Measurements from ENCODE around the gene CDK19. TPM values are rescaled to one million over a fixed set of nuclear protein-coding genes. Genes with fewer than 3 reads are reported as not detected.
A peak's percentile ranks its signal among the peaks of the same experiment; 100 is the strongest.

The CDK19 gene
- total RNA-seq, 1 donor: 15.6 TPM

DNA sequence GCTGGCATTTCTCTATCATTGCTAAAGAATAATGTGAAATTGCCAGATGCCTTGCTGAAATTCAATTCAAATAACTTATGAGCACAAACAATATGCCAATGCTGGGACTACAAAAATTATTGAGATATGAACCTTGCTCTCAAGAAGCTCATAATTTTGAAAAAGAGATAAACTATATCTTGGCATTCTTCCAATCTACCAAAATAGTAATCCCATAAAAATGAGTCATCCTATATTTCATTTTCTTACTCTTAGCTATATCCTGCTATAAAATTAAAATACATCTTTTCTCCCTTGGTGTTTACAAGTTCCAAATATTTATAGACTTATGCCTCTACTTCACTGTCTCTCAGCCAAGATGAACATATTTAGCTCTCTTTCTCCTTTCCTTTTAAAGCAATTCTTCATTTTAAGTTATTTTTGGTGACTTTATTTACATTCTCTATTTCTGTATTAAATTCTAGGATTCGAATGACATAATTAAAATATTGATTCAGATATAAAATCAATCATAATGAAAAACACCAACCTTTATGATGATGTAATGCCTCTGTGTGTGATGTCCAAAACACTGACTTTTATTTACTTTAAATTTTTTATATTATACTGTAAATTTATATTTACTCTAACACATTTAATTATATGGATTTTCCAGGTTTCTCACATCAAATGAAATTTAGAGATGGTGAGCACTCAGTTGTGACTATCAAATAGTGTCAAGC lies 152.6 kb downstream of the CDK19 start:
- H3K4me1 ChIP-seq (ENCODE audit: insufficient read depth, low read length): peaks cover 25% of the 10 kb centered on the region
- TF ChIP-seq, protein P1, sequence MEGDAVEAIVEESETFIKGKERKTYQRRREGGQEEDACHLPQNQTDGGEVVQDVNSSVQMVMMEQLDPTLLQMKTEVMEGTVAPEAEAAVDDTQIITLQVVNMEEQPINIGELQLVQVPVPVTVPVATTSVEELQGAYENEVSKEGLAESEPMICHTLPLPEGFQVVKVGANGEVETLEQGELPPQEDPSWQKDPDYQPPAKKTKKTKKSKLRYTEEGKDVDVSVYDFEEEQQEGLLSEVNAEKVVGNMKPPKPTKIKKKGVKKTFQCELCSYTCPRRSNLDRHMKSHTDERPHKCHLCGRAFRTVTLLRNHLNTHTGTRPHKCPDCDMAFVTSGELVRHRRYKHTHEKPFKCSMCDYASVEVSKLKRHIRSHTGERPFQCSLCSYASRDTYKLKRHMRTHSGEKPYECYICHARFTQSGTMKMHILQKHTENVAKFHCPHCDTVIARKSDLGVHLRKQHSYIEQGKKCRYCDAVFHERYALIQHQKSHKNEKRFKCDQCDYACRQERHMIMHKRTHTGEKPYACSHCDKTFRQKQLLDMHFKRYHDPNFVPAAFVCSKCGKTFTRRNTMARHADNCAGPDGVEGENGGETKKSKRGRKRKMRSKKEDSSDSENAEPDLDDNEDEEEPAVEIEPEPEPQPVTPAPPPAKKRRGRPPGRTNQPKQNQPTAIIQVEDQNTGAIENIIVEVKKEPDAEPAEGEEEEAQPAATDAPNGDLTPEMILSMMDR (IDR thresholded peaks at IDR 0.05; ENCODE audit: extremely low read depth, low read depth, low read length): no peak
- H2AFZ ChIP-seq (ENCODE audit: low read length): no peak overlapping the region
- H3K27me3 ChIP-seq (ENCODE audit: insufficient read depth, low read length): no peaks in the 10 kb centered on the region
- no peaks in the 10 kb centered on the region for H3K79me2 ChIP-seq (ENCODE audit: insufficient read depth, low read length)
- H4K20me1 ChIP-seq (ENCODE audit: insufficient read depth, low read length): no peaks in the 10 kb centered on the region
- H3K4me2 ChIP-seq (ENCODE audit: insufficient read depth, low read length): no peak overlapping the region
- no peak overlapping the region for H3K27ac ChIP-seq (ENCODE audit: low read depth, low read length)
- peak; percentile 71 for DNase-seq (ENCODE audit: insufficient read length, low spot score, missing footprints)
- no peaks in the 10 kb centered on the region for H3K9me3 ChIP-seq (ENCODE audit: low read depth, low read length)
- H3K36me3 ChIP-seq (ENCODE audit: insufficient read depth, low read length): no peaks in the 10 kb centered on the region
- H3K4me3 ChIP-seq (ENCODE audit: insufficient read depth, low read length): no peak overlapping the region

DNA sequence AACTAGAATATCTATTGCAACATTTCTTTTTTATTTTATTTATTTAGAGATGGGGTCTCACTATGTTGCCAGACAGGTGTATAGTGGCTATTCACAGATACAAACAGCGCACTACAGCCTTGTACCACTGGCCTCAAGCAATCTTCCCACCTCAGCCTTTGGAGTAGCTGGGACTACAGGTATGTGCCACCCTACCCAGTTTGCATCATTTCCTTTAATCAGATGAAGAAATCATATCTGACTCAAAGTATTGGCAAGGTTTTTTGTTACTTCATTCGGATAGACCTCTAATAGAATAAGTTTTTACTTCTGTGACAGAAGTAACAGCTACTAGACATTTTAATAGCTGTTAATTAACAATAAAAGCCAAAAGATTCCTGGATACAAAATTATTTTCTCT lies 153.9 kb downstream of the CDK19 start:
- H3K27ac ChIP-seq (ENCODE audit: low read depth, low read length): no peak overlapping the region
- no peak overlapping the region for H3K4me3 ChIP-seq (ENCODE audit: insufficient read depth, low read length)
- no peak overlapping the region for H2AFZ ChIP-seq (ENCODE audit: low read length)
- no peak overlapping the region for H3K4me2 ChIP-seq (ENCODE audit: insufficient read depth, low read length)
- no peaks in the 10 kb centered on the region for H3K79me2 ChIP-seq (ENCODE audit: insufficient read depth, low read length)
- H4K20me1 ChIP-seq (ENCODE audit: insufficient read depth, low read length): no peaks in the 10 kb centered on the region
- no peaks in the 10 kb centered on the region for H3K36me3 ChIP-seq (ENCODE audit: insufficient read depth, low read length)
- DNase-seq (ENCODE audit: insufficient read length, low spot score, missing footprints): no peak
- TF ChIP-seq, protein P1 (IDR thresholded peaks at IDR 0.05; ENCODE audit: extremely low read depth, low read depth, low read length): no peak
- H3K4me1 ChIP-seq (ENCODE audit: insufficient read depth, low read length): peaks cover 25% of the 10 kb centered on the region
- H3K27me3 ChIP-seq (ENCODE audit: insufficient read depth, low read length): no peaks in the 10 kb centered on the region
- H3K9me3 ChIP-seq (ENCODE audit: low read depth, low read length): no peaks in the 10 kb centered on the region

DNA sequence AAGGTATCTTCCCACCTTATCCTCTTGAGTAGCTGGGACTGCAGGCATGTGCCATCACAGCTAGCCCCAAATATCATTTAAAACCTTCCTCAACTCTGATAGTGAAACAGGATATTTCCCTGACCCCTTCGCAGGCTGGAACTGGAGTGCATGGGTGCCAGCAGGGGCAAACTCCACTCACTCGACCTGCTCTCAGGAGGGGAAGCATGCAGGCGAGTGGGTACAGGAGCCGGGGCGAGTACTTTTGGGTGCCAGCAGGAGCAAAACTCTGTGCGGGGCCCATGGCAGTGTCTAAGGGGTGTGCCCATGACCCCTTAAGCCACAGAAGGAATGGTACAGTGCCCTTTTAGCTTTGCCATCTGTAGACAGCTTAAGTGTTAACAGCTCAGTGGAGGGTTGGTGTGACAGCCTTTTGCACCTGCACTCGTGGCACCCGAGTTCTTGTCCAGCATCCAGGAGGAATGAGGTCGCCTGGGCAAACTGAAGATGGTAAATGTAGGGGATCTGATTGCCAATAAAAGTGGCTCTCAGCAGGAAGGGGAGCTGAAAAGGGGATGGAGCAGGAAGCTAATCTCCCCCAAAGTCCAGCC lies 155.1 kb downstream of the CDK19 start:
- Histone ChIP-seq H3K27me3 (ENCODE audit: insufficient read depth, low read length) (no peaks in the 10 kb centered on the region), H3K79me2 (ENCODE audit: insufficient read depth, low read length) (no peaks in the 10 kb centered on the region), H2AFZ (ENCODE audit: low read length) (no peak overlapping the region), H3K4me1 (ENCODE audit: insufficient read depth, low read length) (peaks cover 23% of the 10 kb centered on the region), H3K36me3 (ENCODE audit: insufficient read depth, low read length) (no peaks in the 10 kb centered on the region), H4K20me1 (ENCODE audit: insufficient read depth, low read length) (no peaks in the 10 kb centered on the region), H3K4me2 (ENCODE audit: insufficient read depth, low read length) (no peak overlapping the region), H3K27ac (ENCODE audit: low read depth, low read length) (no peak overlapping the region), H3K9me3 (ENCODE audit: low read depth, low read length) (no peaks in the 10 kb centered on the region), H3K4me3 (ENCODE audit: insufficient read depth, low read length) (no peak overlapping the region)
- TF ChIP-seq, protein P1 (IDR thresholded peaks at IDR 0.05; ENCODE audit: extremely low read depth, low read depth, low read length): no peak
- DNase-seq (ENCODE audit: insufficient read length, low spot score, missing footprints): no peak

DNA sequence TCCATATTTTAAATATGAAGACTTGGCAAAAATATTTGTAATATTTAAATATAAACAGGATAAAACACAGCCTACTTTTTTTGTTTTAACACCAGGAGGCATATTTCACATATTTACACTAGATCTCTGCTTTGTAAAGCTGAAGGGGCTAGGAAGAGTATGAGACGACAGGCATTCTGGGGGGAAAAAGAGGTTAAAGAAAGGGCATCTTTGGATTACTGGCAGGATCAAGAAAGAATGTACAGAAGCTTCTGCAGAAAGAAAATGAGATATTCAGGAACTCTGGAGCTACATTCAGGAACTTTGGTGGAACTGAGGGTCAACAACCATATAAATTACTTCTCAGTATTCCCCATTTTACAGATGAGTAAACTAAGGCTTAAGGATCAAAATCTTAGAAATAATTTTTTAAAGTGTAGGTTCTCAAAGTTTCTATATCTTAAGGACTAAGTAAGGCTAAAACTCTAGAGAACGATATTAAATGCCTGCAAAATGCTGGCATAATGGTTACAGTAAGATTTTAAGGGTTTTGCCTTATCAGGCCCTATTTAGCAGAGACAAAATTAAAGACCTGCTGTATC lies 156.5 kb downstream of the CDK19 start:
- no peaks in the 10 kb centered on the region for H3K36me3 ChIP-seq (ENCODE audit: insufficient read depth, low read length)
- no peak overlapping the region for H3K4me3 ChIP-seq (ENCODE audit: insufficient read depth, low read length)
- TF ChIP-seq, protein P1 (IDR thresholded peaks at IDR 0.05; ENCODE audit: extremely low read depth, low read depth, low read length): no peak
- H3K4me1 ChIP-seq (ENCODE audit: insufficient read depth, low read length): peaks cover 13% of the 10 kb centered on the region
- H4K20me1 ChIP-seq (ENCODE audit: insufficient read depth, low read length): no peaks in the 10 kb centered on the region
- no peaks in the 10 kb centered on the region for H3K9me3 ChIP-seq (ENCODE audit: low read depth, low read length)
- H2AFZ ChIP-seq (ENCODE audit: low read length): no peak overlapping the region
- no peaks in the 10 kb centered on the region for H3K27me3 ChIP-seq (ENCODE audit: insufficient read depth, low read length)
- no peak overlapping the region for H3K4me2 ChIP-seq (ENCODE audit: insufficient read depth, low read length)
- DNase-seq (ENCODE audit: insufficient read length, low spot score, missing footprints): no peak
- H3K27ac ChIP-seq (ENCODE audit: low read depth, low read length): no peak overlapping the region
- no peaks in the 10 kb centered on the region for H3K79me2 ChIP-seq (ENCODE audit: insufficient read depth, low read length)
